Nephron (organoid): ENCODE results near the gene COL18A1.
A peak's percentile ranks its signal among the peaks of the same experiment; 100 is the strongest.

Source experiments
- H3K27ac Mint-ChIP-seq, 3 experiments: 2 replicates each; pipeline ENCODE4 v1.8.0; 2020; ENCODE audit warnings: mixed read lengths in 3 of 3, mild to moderate bottlenecking in 2 of 3, moderate library complexity in 1 of 3
- H3K27me3 Mint-ChIP-seq: 2 replicates; pipeline ENCODE4 v1.8.0; 2021; ENCODE audit warnings: low read depth, mild to moderate bottlenecking, moderate library complexity, mixed read lengths
- H3K36me3 Mint-ChIP-seq: 2 replicates; pipeline ENCODE4 v1.8.0; 2020; ENCODE audit warnings: low read depth, mixed read lengths
- H3K4me1 Mint-ChIP-seq: 2 replicates; pipeline ENCODE4 v1.8.0; 2020; ENCODE audit warnings: mixed read lengths
- H3K4me3 Mint-ChIP-seq, 3 experiments: 2 replicates each; pipeline ENCODE4 v1.8.0; 2020; ENCODE audit warnings: mild to moderate bottlenecking in 3 of 3, mixed read lengths in 3 of 3, moderate library complexity in 2 of 3
- H3K9me3 Mint-ChIP-seq: 2 replicates; pipeline ENCODE4 v1.8.0; 2020; ENCODE audit warnings: mixed read lengths
- CTCF ChIP-seq, 3 experiments: fragments of 200-600 bp; sonication (generic); IDR thresholded peaks; one replicate each; pipeline ENCODE4 v1.5.0; 2021; ENCODE audit warnings: antibody characterized with exemption in 3 of 3; ENCODE audit not compliant: unreplicated experiment in 3 of 3

Gene COL18A1

GRCh38 chr21:45451771-45452182 lies 46.8 kb downstream of the COL18A1 start:
- Mint-ChIP-seq H3K4me3 (no peak overlapping the region), H3K36me3 (peaks cover 9% of the 10 kb centered on the region), H3K9me3 (peaks cover 5% of the 10 kb centered on the region), H3K27me3 (no peaks in the 10 kb centered on the region), H3K4me1 (peaks cover 43% of the 10 kb centered on the region), H3K27ac (no peak overlapping the region)
- TF ChIP-seq CTCF (IDR thresholded peaks at IDR 0.05; ENCODE audit: unreplicated experiment in 3 of 3): no peak

GRCh38 chr21:45452696-45453307 lies 47.8 kb downstream of the COL18A1 start:
- TF ChIP-seq CTCF (IDR thresholded peaks at IDR 0.05; ENCODE audit: unreplicated experiment in 3 of 3): no peak
- Mint-ChIP-seq H3K4me1 (peaks cover 39% of the 10 kb centered on the region), H3K36me3 (peaks cover 9% of the 10 kb centered on the region), H3K27me3 (no peaks in the 10 kb centered on the region), H3K4me3 (no peak overlapping the region), H3K27ac (peak overlapping the region; percentile 18 to 70 (median 24)), H3K9me3 (peaks cover 3% of the 10 kb centered on the region)

- no peak overlapping the region for H3K4me3 Mint-ChIP-seq
- TF ChIP-seq CTCF (IDR thresholded peaks at IDR 0.05; ENCODE audit: unreplicated experiment in 3 of 3): no peak
Measured at GRCh38 chr21:45453308-45453950, 48.5 kb downstream of the COL18A1 start.

GRCh38 chr21:45454060-45454925 lies 49.3 kb downstream of the COL18A1 start:
- Mint-ChIP-seq H3K27ac (peak overlapping the region; percentile 18 to 70 (median 70)), H3K9me3 (no peaks in the 10 kb centered on the region), H3K4me1 (peaks cover 26% of the 10 kb centered on the region), H3K27me3 (no peaks in the 10 kb centered on the region), H3K4me3 (no peak overlapping the region), H3K36me3 (no peaks in the 10 kb centered on the region)
- TF ChIP-seq CTCF (IDR thresholded peaks at IDR 0.05; ENCODE audit: unreplicated experiment in 3 of 3): no peak

More at GRCh38 chr21:45453308-45453950, 48.5 kb downstream of the COL18A1 start:
- Mint-ChIP-seq H3K27ac (peak overlapping the region; percentile 18 to 70 (median 70)), H3K4me1 (peaks cover 35% of the 10 kb centered on the region), H3K36me3 (peaks cover 4% of the 10 kb centered on the region), H3K27me3 (no peaks in the 10 kb centered on the region), H3K9me3 (no peaks in the 10 kb centered on the region)

- Mint-ChIP-seq H3K4me3 (no peak overlapping the region), H3K9me3 (no peaks in the 10 kb centered on the region), H3K27ac (no peak overlapping the region), H3K27me3 (no peaks in the 10 kb centered on the region), H3K36me3 (no peaks in the 10 kb centered on the region), H3K4me1 (peaks cover 23% of the 10 kb centered on the region)
- no peak for TF ChIP-seq CTCF (IDR thresholded peaks at IDR 0.05; ENCODE audit: unreplicated experiment in 3 of 3)
Measured at GRCh38 chr21:45454926-45455673, 50.1 kb downstream of the COL18A1 start.
